Uterine smooth muscle cell (primary cell): ENCODE results near the gene ID2. TPM values are rescaled to one million over a fixed set of nuclear protein-coding genes. Genes with fewer than 3 reads are reported as not detected.

Experiments
- total RNA-seq: library from RNA; depleted of rRNA; stranded (reverse); fragments of >200 nt; gene quantifications from 2 replicates; pipeline ENCODE4 v1.2.3, GENCODE V29; 2014

ID2 gene
- total RNA-seq = 94.4 and 118 TPM in 2 replicates

GRCh38 chr2:8681786-8682692 lies at the start of gene ID2:
TSS of gene ID2 (plus strand) at chr2:8682056. CDS start at chr2:8682166, 110 bp downstream.

Other genes with a start within 250 kb of the ID2 start
- gene KIDINS220, start 155.6 kb downstream of the ID2 start, total RNA-seq = 115 and 126 TPM in 2 replicates